ENCODE results near the gene PSMB10. TPM values are rescaled to one million over a fixed set of nuclear protein-coding genes. Genes with fewer than 3 reads are reported as not detected.

Gene PSMB10
- total RNA-seq, 1 experiment from 2014 or later: 41.0 TPM

DNA sequence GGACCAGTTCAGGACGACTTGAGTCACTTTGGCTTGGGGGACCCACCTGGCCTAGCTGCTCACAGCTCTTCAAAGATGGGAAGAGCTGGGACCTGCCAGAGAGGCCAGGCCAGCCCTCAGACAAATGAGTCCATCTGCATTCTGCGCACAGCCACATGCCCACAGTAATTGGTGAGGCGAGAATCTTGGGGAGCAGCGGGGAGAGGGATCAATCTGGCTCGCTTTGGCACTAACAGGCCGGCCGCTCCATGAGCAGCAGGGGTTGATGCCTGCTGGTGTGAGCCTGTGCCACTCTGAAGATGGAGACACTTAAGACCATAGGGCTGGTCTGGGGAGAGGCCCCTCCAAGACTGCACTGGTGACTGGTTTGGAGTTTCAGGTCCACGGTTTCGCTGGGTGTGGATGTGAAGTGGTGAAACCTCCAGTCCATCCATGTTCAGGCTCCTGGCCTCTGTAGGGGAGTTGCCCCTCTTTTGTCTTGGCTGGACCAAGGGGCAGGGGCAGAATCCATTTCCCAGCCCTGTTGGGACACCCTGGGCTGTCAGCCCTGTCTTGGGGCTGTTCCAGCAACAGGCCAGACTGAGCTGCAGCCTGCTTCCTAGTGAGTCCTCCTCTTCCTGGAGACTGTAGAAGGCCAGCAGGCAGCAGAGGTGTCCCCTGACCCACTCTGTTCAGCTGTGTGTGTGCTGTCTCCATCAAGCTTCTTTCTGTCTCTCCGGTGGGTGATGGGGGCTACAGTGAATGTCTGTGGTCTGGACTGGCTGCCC lies 12.3 kb downstream of the PSMB10 start:
- Histone ChIP-seq H3K36me3 (ENCODE audit: control insufficient read depth in 1 of 2, insufficient read depth in 2 of 2, low read length in 2 of 2) (no peaks in the 10 kb centered on the region; a peak in 1 of 4 replicates), H3K4me1 (ENCODE audit: control insufficient read depth in 1 of 2, insufficient read depth in 2 of 2, low read length in 2 of 2) (no peaks in the 10 kb centered on the region), H3K27me3 (ENCODE audit: insufficient read depth, low read length) (no peaks in the 10 kb centered on the region), H3K9me2 (ENCODE audit: insufficient read depth) (no peaks in the 10 kb centered on the region), H3K79me2 (ENCODE audit: insufficient read depth, low read length) (no peaks in the 10 kb centered on the region), H3K9ac (ENCODE audit: low read length) (no peak overlapping the region), H2AFZ (ENCODE audit: low read depth, low read length, poor library complexity, severe bottlenecking) (no peak overlapping the region), H3K27ac (ENCODE audit: low read depth, low read length) (no peak overlapping the region), H3K4me2 (ENCODE audit: low read length) (no peak overlapping the region), H3K9me3 (ENCODE audit: control insufficient read depth in 1 of 2, insufficient read depth in 1 of 2, low read depth in 1 of 2, low read length in 2 of 2) (no peaks in the 10 kb centered on the region), H3K4me3 (replicated peaks in 1 of 2; ENCODE audit: low read depth in 1 of 2, low read length in 2 of 2) (no peak overlapping the region), H4K20me1 (ENCODE audit: insufficient read depth) (no peaks in the 10 kb centered on the region)
- intact Hi-C loops (cut with micrococcal nuclease): no loop called here
- ChIA-PET POLR2A (interaction anchor here (2.4 kb wide), 1 partner anchor 11 kb away, joined by 8 read pairs; no protein-coding TSS in a partner anchor), CTCF (interaction anchor here (0.6 to 1.3 kb wide), 4 partner anchors 107 to 401 kb away, joined by 3 to 4 read pairs (median 4); no protein-coding TSS in a partner anchor), RAD21 (ENCODE audit: low non-redundant PET in 1 of 2, low total read pairs in 2 of 2, uncharacterized antibody in 2 of 2, unreplicated experiment in 2 of 2) (no interaction called here)
- DNase-seq (ENCODE audit: low read depth, low spot score): no peak
- no peak for ATAC-seq
- TF ChIP-seq EGR1 (IDR thresholded peaks at IDR 0.05; ENCODE audit: low read depth) (no peak), SRF (IDR thresholded peaks at IDR 0.05; ENCODE audit: low read depth) (no peak), ELF1 (IDR thresholded peaks at IDR 0.05; ENCODE audit: borderline replicate concordance, low read depth) (no peak), FOSL1 (IDR thresholded peaks at IDR 0.05; ENCODE audit: low read depth) (no peak), POLR2AphosphoS5 (IDR thresholded peaks at IDR 0.05; ENCODE audit: low read depth, low read length) (no peak), SIN3A (IDR thresholded peaks at IDR 0.05; ENCODE audit: low read depth) (no peak), TCF7L2 (IDR thresholded peaks at IDR 0.05; ENCODE audit: borderline replicate concordance, extremely low read depth, insufficient read depth, insufficient read length) (no peak), ZNF274 (IDR thresholded peaks at IDR 0.05; ENCODE audit: low read depth, low read length) (no peak), CEBPB (IDR thresholded peaks at IDR 0.05; ENCODE audit: low read depth) (no peak), SP1 (IDR thresholded peaks at IDR 0.05; ENCODE audit: low read depth) (no peak), EZH2 (IDR thresholded peaks at IDR 0.05) (no peak), POLR2A (IDR thresholded peaks at IDR 0.05; ENCODE audit: borderline replicate concordance, extremely low read depth, insufficient read depth, insufficient read length) (no peak), CBX3 (IDR thresholded peaks at IDR 0.05; ENCODE audit: low read depth) (no peak), JUND (IDR thresholded peaks at IDR 0.05) (no peak), YY1 (IDR thresholded peaks at IDR 0.05; ENCODE audit: extremely low read depth, insufficient replicate concordance, low read depth, low read length) (no peak)
- TF ChIP-seq, protein P1, sequence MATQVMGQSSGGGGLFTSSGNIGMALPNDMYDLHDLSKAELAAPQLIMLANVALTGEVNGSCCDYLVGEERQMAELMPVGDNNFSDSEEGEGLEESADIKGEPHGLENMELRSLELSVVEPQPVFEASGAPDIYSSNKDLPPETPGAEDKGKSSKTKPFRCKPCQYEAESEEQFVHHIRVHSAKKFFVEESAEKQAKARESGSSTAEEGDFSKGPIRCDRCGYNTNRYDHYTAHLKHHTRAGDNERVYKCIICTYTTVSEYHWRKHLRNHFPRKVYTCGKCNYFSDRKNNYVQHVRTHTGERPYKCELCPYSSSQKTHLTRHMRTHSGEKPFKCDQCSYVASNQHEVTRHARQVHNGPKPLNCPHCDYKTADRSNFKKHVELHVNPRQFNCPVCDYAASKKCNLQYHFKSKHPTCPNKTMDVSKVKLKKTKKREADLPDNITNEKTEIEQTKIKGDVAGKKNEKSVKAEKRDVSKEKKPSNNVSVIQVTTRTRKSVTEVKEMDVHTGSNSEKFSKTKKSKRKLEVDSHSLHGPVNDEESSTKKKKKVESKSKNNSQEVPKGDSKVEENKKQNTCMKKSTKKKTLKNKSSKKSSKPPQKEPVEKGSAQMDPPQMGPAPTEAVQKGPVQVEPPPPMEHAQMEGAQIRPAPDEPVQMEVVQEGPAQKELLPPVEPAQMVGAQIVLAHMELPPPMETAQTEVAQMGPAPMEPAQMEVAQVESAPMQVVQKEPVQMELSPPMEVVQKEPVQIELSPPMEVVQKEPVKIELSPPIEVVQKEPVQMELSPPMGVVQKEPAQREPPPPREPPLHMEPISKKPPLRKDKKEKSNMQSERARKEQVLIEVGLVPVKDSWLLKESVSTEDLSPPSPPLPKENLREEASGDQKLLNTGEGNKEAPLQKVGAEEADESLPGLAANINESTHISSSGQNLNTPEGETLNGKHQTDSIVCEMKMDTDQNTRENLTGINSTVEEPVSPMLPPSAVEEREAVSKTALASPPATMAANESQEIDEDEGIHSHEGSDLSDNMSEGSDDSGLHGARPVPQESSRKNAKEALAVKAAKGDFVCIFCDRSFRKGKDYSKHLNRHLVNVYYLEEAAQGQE (IDR thresholded peaks at IDR 0.05; ENCODE audit: low read depth): no peak
- TF ChIP-seq, protein P2, sequence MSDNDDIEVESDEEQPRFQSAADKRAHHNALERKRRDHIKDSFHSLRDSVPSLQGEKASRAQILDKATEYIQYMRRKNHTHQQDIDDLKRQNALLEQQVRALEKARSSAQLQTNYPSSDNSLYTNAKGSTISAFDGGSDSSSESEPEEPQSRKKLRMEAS (IDR thresholded peaks at IDR 0.05): no peak
- TF ChIP-seq, protein P3, sequence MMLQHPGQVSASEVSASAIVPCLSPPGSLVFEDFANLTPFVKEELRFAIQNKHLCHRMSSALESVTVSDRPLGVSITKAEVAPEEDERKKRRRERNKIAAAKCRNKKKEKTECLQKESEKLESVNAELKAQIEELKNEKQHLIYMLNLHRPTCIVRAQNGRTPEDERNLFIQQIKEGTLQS (IDR thresholded peaks at IDR 0.05): no peak
- TF ChIP-seq, protein P4, sequence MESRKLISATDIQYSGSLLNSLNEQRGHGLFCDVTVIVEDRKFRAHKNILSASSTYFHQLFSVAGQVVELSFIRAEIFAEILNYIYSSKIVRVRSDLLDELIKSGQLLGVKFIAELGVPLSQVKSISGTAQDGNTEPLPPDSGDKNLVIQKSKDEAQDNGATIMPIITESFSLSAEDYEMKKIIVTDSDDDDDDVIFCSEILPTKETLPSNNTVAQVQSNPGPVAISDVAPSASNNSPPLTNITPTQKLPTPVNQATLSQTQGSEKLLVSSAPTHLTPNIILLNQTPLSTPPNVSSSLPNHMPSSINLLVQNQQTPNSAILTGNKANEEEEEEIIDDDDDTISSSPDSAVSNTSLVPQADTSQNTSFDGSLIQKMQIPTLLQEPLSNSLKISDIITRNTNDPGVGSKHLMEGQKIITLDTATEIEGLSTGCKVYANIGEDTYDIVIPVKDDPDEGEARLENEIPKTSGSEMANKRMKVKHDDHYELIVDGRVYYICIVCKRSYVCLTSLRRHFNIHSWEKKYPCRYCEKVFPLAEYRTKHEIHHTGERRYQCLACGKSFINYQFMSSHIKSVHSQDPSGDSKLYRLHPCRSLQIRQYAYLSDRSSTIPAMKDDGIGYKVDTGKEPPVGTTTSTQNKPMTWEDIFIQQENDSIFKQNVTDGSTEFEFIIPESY (IDR thresholded peaks at IDR 0.05; ENCODE audit: extremely low read depth, insufficient replicate concordance, low read length): no peak
- no TSS peak for BruUV-seq (replicated peaks)

Data from HCT116 (cell line).